Measurements from ENCODE around the gene PRKCB.
A peak's percentile ranks its signal among the peaks of the same experiment; 100 is the strongest.
"Not testable (repeated sequence)": the region's sequence is repeated elsewhere in the genome, so short reads cannot be mapped to it uniquely, and the experiment has no call there.

The PRKCB gene

GRCh38 chr16:24007934-24008333 is 172.2 kb downstream of the PRKCB start:
- DNase-seq (ENCODE audit: low read depth, low spot score): no peak

DNA sequence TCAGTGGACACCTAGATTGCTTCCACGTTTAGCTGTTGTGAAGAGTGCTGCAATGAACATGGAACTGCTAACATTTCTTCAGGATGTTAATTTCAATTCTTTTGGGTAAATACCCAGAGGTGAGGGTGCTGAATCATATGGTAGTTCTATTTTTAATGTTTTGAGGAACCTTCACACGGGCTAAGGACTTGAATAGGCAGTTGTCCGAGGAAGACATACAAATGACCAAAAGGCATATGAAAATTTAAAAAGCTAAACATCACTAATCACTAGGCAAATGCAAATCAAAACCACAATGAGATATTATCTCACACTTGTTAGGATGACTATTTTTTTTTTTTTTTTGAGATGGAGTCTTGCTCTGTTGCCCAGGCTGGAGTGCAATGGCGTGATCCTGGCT is 173.3 kb downstream of the PRKCB start:
- DNase-seq (ENCODE audit: low read depth, low spot score): no peak

- no peak for DNase-seq (ENCODE audit: low read depth, low spot score)
These were observed 174.2 kb downstream of the PRKCB start for GRCh38 chr16:24009955-24010354.

DNA sequence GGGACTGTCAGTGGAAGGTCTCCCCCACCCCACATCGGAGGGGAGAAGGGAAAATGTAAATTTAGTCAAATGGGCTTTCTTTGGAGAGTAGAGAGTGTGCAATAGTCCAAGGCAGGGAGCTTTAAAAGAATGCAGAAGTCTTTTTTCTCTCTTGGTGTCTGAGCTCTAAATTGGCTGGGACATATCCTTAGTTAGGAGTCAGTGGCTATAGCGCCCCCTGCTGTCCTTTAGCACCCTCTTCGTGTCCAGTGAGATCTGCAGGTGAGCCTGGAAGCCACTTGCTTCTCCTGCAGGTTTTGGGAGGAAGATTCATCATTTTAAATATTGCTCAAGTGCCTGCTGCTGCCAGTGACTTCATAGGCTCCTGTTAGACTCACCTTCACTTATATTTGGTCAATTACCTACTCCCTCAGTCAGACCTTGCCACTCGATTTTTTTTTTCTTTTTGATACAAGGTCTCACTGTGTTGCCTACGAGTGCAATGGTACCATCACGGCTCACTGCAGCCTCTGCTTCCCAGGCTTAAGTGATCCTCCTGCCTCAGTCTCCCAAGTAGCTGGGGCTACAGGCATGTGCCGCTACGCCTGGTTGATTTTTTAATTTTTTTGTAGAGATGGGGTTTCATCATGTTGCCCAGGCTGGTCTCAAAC is 174.8 kb downstream of the PRKCB start:
- DNase-seq (ENCODE audit: low read depth, low spot score): peak; percentile 75

DNA sequence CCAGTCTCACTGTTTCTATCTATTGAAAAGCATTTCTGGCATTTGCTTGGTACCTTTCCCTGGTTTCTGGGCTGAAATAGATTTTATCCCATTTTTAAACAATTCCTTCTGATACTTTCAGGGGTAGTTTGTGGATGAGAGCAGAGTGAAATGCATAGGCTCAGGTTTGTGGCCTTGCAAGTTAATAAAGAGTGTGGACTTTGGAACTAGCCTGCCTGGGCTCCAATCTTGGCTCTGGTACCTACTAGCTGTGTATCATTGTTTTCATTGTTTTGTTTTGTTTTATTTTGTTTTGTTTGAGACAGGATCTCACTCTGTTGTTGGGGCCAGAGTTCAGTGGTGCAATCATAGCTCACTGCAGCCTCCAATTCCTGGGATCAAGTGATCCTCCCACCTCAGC is 175.5 kb downstream of the PRKCB start:
- DNase-seq (ENCODE audit: low read depth, low spot score): no peak

DNA sequence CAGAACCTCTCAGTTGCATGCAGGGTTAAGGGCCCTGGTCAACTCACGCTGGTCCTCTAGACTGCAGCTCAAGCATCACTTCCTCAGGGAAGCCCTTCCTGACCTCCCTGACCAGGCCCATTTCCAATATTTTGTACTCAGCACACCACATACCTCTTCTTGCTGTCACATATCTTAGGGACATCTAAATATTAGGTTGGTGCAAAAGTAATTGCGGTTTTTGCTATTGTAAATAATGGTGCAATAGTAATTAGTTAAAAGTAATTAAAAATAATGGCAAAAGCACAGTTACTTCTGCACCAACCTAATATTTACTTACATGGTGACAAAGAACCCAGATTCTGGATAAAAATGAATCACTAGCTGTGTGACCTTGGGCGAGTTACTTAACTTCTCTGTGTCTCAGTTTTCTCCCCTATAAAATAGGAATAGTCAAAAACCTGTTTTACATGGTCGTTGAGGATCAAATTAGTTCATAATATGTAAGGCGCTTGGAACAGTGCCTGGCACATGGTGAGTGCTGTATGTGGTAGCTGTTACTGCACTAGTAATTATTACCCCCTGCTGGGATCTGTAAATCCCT is 177.4 kb downstream of the PRKCB start:
- no peak for DNase-seq (ENCODE audit: low read depth, low spot score)

DNA sequence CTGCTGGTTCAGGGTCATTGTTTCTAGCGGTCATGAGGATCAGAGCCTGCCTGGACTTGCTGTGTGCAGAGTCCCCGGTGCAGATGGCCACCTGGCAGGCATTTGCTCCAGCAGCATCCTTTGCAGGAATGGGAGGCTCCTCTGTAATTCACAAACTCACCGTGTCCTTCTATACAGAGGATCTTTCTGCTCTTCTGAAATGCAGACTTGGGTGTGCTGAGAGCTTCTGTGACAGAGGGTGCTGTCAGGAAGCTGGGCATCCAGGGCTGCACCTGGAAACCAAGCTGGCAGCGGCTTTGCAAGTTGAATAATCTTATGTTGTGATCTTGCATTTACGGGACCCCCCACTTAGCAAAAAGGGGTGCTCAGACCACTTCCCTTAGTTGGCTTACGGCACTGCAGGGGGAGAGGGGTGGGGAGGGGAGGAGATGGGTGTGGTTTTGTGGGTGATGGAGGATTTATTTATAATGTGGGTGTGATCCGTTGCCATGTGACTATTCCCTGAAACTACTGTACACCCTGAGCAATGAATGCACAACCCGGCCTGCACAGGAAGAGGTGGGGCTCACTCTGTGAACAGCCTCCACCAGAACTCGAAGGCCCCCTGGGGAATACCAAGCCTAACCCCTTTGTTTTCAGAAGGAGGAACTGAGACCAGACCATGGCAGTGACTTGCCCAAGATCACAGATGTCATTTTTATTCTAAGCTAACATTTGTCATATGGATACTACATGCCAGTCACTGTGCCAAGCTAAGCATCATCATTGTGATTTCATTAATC is 178.3 kb downstream of the PRKCB start:
- no peak for DNase-seq (ENCODE audit: low read depth, low spot score)

- DNase-seq (ENCODE audit: low read depth, low spot score): not testable (repeated sequence)
These were observed 179.2 kb downstream of the PRKCB start for GRCh38 chr16:24014955-24015354.

DNA sequence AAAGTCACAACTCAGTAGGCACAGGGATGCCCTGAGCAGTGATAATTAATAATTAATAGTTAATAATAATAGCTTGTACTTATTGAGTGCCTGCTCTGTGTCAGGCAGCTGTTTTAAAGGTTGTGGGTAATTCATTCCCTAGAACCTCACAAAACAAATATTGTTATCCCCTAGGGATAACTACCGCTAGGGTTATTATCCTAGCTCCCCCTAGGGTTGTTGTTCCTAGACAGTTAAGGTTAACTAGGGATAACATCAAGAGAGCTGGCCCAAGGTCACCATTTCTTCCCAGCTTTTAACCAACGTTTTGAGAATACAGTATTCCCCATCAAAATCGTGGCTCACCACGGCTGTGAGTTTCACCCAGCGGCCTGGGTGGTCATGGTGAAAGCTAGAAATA is 180.1 kb downstream of the PRKCB start:
- DNase-seq (ENCODE audit: low read depth, low spot score): no peak

- DNase-seq (ENCODE audit: low read depth, low spot score): no peak
These were observed 182.7 kb downstream of the PRKCB start for GRCh38 chr16:24018485-24018884.

- no peak for DNase-seq (ENCODE audit: low read depth, low spot score)
These were observed 187.0 kb downstream of the PRKCB start for GRCh38 chr16:24022797-24023196.

DNA sequence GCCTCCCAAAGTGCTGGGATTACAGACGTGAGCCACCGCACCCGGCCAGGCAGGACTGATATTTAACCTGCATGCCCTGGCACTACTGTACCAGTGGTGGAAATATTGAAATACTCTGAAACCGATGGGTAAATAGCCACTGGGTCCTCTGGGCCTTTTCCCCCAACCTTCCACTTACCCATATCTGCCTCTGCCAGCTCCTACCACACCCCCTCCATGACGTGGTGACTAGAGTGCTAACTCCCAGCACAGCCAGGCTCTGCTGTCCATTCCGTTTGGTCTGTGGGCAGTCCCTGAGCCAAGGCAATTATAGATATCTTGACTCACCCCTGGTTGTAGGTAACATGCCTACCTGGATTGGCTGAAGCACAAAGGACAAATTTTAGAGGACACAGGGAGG is 187.8 kb downstream of the PRKCB start:
- DNase-seq (ENCODE audit: low read depth, low spot score): no peak

GRCh38 chr16:24024971-24025370 is 189.2 kb downstream of the PRKCB start:
- DNase-seq (ENCODE audit: low read depth, low spot score): no peak

- DNase-seq (ENCODE audit: low read depth, low spot score): no peak
These were observed 191.7 kb downstream of the PRKCB start for GRCh38 chr16:24027466-24027865.

GRCh38 chr16:24029841-24030240 is 194.1 kb downstream of the PRKCB start:
- not testable (repeated sequence) for DNase-seq (ENCODE audit: low read depth, low spot score)

DNA sequence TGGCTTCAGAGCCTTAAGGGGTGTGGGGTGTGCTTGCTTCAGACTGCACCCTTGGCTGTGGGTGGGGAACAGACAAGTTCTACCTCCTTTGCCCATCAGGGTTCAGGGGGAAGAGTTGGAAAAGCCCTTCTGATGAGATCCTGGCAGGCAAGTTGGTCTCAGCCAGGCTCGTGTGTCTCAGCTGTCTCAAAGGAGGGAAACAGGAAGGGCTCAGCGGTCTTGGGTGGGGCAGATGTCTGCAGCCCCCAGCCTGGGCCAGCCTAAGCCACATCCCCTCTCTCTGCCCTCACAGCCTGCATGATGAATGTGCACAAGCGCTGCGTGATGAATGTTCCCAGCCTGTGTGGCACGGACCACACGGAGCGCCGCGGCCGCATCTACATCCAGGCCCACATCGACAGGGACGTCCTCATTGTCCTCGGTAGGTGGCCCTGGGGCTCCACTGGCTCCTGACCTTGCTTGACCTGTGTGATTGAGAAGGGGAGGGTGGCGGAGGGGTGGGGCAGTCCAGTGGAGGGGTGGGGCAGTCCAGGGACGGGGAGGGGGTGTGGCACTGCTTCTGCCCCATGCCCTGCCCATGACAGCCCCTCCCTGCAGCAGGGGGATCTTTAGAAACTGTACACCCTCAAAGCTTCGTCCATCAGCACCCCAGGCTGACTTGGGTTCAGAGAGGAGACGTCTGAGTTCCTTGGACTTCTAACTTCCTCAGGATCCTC is 199.5 kb downstream of the PRKCB start:
- no peak for DNase-seq (ENCODE audit: low read depth, low spot score)

- no peak for DNase-seq (ENCODE audit: low read depth, low spot score)
These were observed 200.3 kb downstream of the PRKCB start for GRCh38 chr16:24036038-24036543.

- peak; percentile 69 for DNase-seq (ENCODE audit: low read depth, low spot score)
These were observed 200.8 kb downstream of the PRKCB start for GRCh38 chr16:24036614-24037013.

- no peak for DNase-seq (ENCODE audit: low read depth, low spot score)
These were observed 201.6 kb downstream of the PRKCB start for GRCh38 chr16:24037335-24037734.

GRCh38 chr16:24041834-24042631 is 206.2 kb downstream of the PRKCB start:
- DNase-seq (ENCODE audit: low read depth, low spot score): peak; percentile 65

GRCh38 chr16:24044467-24044866 is 208.7 kb downstream of the PRKCB start:
- no peak for DNase-seq (ENCODE audit: low read depth, low spot score)
